Superior temporal gyrus (tissue), 1 donor: ENCODE results near the gene ELK3.
"Not testable (repeated sequence)": the region's sequence is repeated elsewhere in the genome, so short reads cannot be mapped to it uniquely, and the experiment has no call there.

Experiments used
- DNase-seq: peaks from one replicate; pipeline ENCODE4 v3.0.0-alpha.2; 2016; ENCODE audit errors: extremely low spot score

The ELK3 gene

DNA sequence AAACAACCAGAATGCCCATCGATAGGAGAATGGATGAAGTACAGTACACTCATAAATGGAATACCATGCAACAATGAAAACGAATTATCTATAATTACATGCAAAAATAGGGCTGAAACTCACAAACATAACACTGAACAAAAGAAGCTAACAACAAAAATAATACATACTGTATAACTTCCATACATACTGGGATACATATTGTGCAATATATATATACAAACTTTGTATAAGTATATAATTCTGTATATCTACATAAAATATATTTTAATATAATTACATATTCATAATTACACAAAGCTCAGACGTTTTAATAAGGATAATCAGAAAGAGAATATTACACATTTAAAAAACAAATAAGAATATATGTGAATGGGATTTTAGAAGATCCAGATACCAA is 115.9 kb downstream of the ELK3 start:
- no peak for DNase-seq

DNA sequence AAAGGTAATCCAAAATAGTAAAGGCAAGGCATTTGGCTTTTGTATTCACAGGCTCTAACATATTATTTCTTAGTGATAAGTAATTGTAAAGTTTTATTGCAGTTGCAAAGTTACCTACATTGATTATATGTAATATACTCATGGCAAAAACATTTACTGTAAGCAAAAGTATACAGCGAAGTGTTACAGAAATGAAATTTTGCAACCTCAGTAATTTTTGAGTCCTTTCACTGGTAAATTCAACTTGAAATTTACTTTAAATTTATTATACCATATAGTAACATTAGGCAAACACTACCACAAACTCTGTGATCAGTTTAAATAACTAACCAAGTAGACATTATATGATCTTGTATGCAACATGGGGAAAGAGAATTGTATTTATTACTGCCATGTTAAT is 117.0 kb downstream of the ELK3 start:
- DNase-seq: no peak

DNA sequence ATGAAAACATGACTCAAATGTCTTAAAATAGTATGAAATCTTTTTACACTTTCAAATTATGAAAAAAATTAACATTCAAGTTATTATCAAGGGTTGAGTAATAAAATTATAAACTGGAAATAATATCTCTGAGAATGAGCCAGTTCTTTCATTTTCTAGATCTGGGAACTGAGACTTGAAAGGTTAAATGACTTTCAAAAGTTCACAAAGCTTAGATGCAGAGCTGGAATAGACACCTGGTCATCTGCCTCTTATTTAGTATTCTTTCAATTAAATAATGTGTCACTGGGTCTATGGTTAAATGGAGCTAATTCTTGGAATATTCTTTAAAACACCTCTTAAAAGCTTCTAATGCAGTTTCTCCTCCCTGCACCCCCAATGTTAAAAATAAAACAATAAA is 119.4 kb downstream of the ELK3 start:
- no peak for DNase-seq

DNA sequence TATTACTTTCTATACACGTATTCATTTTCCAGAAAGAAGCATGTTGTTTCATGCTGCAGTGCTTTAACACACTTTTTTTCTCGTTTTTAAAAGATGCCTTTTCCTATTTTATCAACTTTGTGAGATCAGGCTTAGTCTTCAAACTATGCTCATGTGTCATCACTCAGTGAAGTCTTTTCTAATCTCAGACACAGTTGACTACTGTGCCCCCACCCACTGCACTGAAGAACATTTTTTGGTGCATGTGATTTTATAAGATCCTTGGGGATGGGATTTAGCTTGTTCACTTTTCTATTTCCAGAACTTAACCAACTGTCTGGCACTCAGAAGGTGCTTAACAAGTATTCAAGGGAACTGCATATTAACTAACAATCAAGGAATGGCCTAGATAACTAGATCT is 120.5 kb downstream of the ELK3 start:
- no peak for DNase-seq

DNA sequence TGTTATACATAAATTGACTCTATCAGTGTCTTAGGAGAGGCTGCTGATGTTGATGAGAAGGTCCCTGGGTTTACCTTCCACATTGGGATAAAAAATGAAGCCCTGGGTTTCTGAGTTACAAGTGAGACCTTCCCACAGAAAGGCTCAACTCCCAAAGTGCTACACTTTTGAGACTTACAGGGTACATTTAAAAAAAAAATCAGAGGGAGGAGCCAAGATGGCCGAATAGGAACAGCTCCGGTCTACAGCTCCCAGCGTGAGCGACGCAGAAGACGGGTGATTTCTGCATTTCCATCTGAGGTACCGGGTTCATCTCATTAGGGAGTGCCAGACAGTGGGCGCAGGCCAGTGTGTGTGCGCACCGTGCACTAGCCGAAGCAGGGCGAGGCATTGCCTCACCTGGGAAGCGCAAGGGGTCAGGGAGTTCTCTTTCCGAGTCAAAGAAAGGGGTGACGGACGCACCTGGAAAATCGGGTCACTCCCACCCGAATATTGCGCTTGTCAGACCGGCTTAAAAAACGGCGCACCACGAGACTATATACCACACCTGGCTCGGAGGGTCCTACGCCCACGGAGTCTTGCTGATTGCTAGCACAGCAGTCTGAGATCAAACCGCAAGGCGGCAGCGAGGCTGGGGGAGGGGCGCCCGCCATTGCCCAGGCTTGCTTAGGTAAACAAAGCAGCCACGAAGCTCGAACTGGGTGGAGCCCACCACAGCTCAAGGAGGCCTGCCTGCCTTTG is 121.7 kb downstream of the ELK3 start:
- DNase-seq: not testable (repeated sequence)

DNA sequence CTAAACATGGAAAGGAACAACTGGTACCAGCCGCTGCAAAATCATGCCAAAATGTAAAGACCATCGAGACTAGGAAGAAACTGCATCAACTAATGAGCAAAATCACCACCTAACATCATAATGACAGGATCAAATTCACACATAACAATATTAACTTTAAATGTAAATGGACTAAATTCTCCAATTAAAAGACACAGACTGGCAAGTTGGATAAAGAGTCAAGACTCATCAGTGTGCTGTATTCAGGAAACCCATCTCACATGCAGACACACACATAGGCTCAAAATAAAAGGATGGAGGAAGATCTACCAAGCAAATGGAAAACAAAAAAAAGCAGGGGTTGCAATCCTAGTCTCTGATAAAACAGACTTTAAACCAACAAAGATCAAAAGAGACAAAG is 123.6 kb downstream of the ELK3 start:
- not testable (repeated sequence) for DNase-seq
